B cell (primary cell): ENCODE data around the gene CHST3. TPM values are rescaled to one million over a fixed set of nuclear protein-coding genes. Genes with fewer than 3 reads are reported as not detected.

Source experiments
- ATAC-seq: fragments of 200-7000 bp; cut with Tn5 transposase; one replicate; pipeline ENCODE4 v1.10.0; 2021; ENCODE audit warnings: low read depth, mild to moderate bottlenecking, moderate number of reproducible peaks, moderate library complexity
- CTCF ChIA-PET: fragments of 350-600 bp; sonication (Branson Sonifier 250); formaldehyde crosslinking; loops from one replicate; lab custom pipeline; 2021; ENCODE audit warnings: antibody characterized with exemption, inconsistent platforms; lab: Charles Lee
- POLR2A ChIA-PET: fragments of 350-600 bp; sonication (Branson Sonifier 250); formaldehyde crosslinking; loops from one replicate; lab custom pipeline; 2021; ENCODE audit warnings: antibody characterized with exemption; lab: Charles Lee
- DNase-seq: peaks from one replicate; pipeline ENCODE4 v3.0.0; 2013
- H2AFZ ChIP-seq: 2 replicates; pipeline ENCODE4 v1.6.1; 2012; ENCODE audit warnings: mild to moderate bottlenecking, low read depth, low read length; ENCODE audit not compliant: insufficient read depth, poor library complexity, severe bottlenecking
- H3K27ac ChIP-seq, 2 donors: 1 replicate in 1 of 2; 2 replicates in 1 of 2; pipeline ENCODE4 v1.5.1; 2012 to 2013; ENCODE audit warnings: low read length in 2 of 2, mild to moderate bottlenecking in 2 of 2, moderate library complexity in 1 of 2
- H3K27me3 ChIP-seq, 4 experiments: fragments of 200-600 bp in 1 of 4; sonication (generic) in 1 of 4; replicated peaks in 1 of 4; 1 replicate in 2 of 4; 2 replicates in 2 of 4; pipeline versions ENCODE4 v1.6.1 to v1.7.0; 2013 to 2016; ENCODE audit warnings: low read length in 3 of 4, mild to moderate bottlenecking in 2 of 4, mixed read lengths in 1 of 4, moderate library complexity in 1 of 4; ENCODE audit not compliant: insufficient read depth in 4 of 4, control insufficient read depth in 3 of 4; ENCODE audit errors: control extremely low read depth in 1 of 4
- H3K36me3 ChIP-seq, 2 experiments: replicated peaks in 1 of 2; 1 replicate in 1 of 2; 2 replicates in 1 of 2; pipeline versions ENCODE4 v1.6.1 to v1.7.1; 2013; ENCODE audit warnings: low read length in 1 of 2; ENCODE audit not compliant: insufficient read depth in 2 of 2, control insufficient read depth in 1 of 2; ENCODE audit errors: control extremely low read depth in 1 of 2, extremely low read depth in 1 of 2
- H3K4me1 ChIP-seq, 2 donors: fragments of 200-600 bp in 1 of 2; sonication (generic) in 1 of 2; 1 replicate in 1 of 2; 2 replicates in 1 of 2; pipeline versions ENCODE4 v1.5.1 to v1.6.1; 2013 to 2017; ENCODE audit warnings: low read length in 2 of 2; ENCODE audit not compliant: control insufficient read depth in 2 of 2, insufficient read depth in 2 of 2
- H3K4me2 ChIP-seq: replicated peaks from 2 replicates; pipeline ENCODE3; 2012; ENCODE audit warnings: mild to moderate bottlenecking, low read depth, low read length; ENCODE audit not compliant: poor library complexity, severe bottlenecking
- H3K4me3 ChIP-seq, 5 experiments: fragments of 200-600 bp in 1 of 5; sonication (generic) in 1 of 5; 1 replicate in 3 of 5; 2 replicates in 2 of 5; pipeline versions ENCODE4 v1.5.1 to v1.7.0; 2011 to 2016; ENCODE audit warnings: low read length in 4 of 5, mild to moderate bottlenecking in 4 of 5, low read depth in 2 of 5, control low read depth in 1 of 5, moderate library complexity in 1 of 5; ENCODE audit not compliant: insufficient read depth in 1 of 5; ENCODE audit errors: control extremely low read depth in 1 of 5, extremely low read depth in 1 of 5
- H3K79me2 ChIP-seq: fragments of 200-600 bp; sonication (generic); one replicate; pipeline ENCODE4 v1.6.0; 2016; ENCODE audit warnings: low read length; ENCODE audit not compliant: control insufficient read depth, insufficient read depth
- H3K9ac ChIP-seq: fragments of 200-600 bp; sonication (generic); 2 replicates; pipeline ENCODE4 v1.6.1; 2017; ENCODE audit warnings: mild to moderate bottlenecking, low read length, moderate library complexity
- H3K9me3 ChIP-seq, 3 donors: one replicate each; pipeline versions ENCODE4 v1.6.1 to v1.7.1; 2013; ENCODE audit warnings: low read length in 2 of 3; ENCODE audit not compliant: control insufficient read depth in 2 of 3, insufficient read depth in 1 of 3; ENCODE audit errors: control extremely low read depth in 1 of 3
- H4K20me1 ChIP-seq: 2 replicates; pipeline ENCODE4 v1.6.0; 2012; ENCODE audit warnings: mild to moderate bottlenecking, low read length; ENCODE audit not compliant: insufficient read depth, control insufficient read depth, poor library complexity, severe bottlenecking
- H3K27ac Mint-ChIP-seq: one replicate; pipeline ENCODE4 v1.8.0; 2021; ENCODE audit warnings: mixed read lengths
- H3K27me3 Mint-ChIP-seq: one replicate; pipeline ENCODE4 v1.8.0; 2021; ENCODE audit warnings: mixed read lengths
- H3K4me1 Mint-ChIP-seq: one replicate; pipeline ENCODE4 v1.8.0; 2021; ENCODE audit warnings: mixed read lengths
- H3K4me3 Mint-ChIP-seq: one replicate; pipeline ENCODE4 v1.8.0; 2021; ENCODE audit warnings: mixed read lengths
- H3K9me3 Mint-ChIP-seq: one replicate; pipeline ENCODE4 v1.8.0; 2022; ENCODE audit warnings: mixed read lengths; ENCODE audit not compliant: insufficient read depth
- EZH2 ChIP-seq: IDR thresholded peaks from 2 replicates; pipeline ENCODE4 v1.6.1; 2012; ENCODE audit warnings: borderline replicate concordance, low read depth, mild to moderate bottlenecking, moderate library complexity, low read length; ENCODE audit not compliant: insufficient read depth, poor library complexity, severe bottlenecking
- WGBS: methylation state at CpG from one replicate; pipeline ENCODE4 v1.1.5; 2013; ENCODE audit warnings: missing lambda C conversion rate; ENCODE audit not compliant: insufficient coverage; 5-methylcytosine and 5-hydroxymethylcytosine counted together
- intact Hi-C: fragments of 100-400 bp; cut with micrococcal nuclease; formaldehyde crosslinking; loops from one replicate; pipeline ENCODE4 v1.10.0; 2022
- polyA plus RNA-seq: library from polyadenylated mRNA; depleted of rRNA; stranded (reverse); fragments of >200 nt; gene quantifications from 2 replicates; pipeline ENCODE4 v1.2.3, GENCODE V29; 2012
- total RNA-seq, 2 donors: library from RNA; stranded (reverse); fragments of 120-200 nt in 1 of 2; gene quantifications; 1 replicate in 1 of 2; 2 replicates in 1 of 2; pipeline versions ENCODE4 v1.2.3 to v1.2.4, GENCODE V29; 2013 to 2022
- TF ChIP-seq, protein P1 (sequence below): fragments of 200-600 bp; IDR thresholded peaks from one replicate; pipeline ENCODE4 v1.8.0; 2022; ENCODE audit warnings: antibody characterized with exemption, mild to moderate bottlenecking

CHST3 gene
- total and polyA plus RNA-seq, 2 donors (not counting 1 experiment from before 2014, with no cell fraction given): 0.01 TPM; not detected in 1

DNA sequence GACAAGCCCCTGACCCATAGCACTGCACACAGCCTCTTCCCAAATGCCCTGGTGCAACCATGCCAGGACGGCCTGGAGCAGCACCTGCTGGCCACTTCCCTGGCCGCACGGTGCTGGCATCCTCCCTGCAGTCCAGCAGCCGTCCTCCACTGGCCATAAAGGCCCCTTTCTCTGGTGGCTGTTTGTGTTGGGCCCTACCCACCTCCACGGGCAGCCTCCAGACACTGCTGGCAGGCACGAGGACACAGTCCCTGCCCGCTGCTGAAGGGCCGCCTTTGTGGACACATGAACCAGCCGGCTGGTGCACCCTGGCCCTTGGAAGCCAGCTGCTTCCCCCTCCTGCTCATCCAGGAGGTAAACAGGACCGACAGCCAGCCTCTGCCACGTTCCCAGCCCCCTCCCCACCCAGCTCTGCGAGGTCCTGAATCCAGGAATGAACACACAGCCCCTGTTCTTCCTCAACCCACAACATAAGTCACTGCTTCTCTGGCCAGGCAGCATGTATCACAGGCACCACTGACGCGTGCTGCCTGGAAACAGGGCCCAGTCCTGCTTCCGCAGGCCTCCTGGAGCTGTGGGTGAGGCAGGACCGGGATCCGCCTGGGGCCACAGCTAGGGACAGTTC, 80.3 kb downstream of the CHST3 start:
- Mint-ChIP-seq H3K4me3 (no peak overlapping the region), H3K9me3 (no peaks in the 10 kb centered on the region), H3K27me3 (no peaks in the 10 kb centered on the region), H3K4me1 (no peaks in the 10 kb centered on the region), H3K27ac (no peak overlapping the region)
- TF ChIP-seq EZH2: no peak
- TF ChIP-seq, protein P1, sequence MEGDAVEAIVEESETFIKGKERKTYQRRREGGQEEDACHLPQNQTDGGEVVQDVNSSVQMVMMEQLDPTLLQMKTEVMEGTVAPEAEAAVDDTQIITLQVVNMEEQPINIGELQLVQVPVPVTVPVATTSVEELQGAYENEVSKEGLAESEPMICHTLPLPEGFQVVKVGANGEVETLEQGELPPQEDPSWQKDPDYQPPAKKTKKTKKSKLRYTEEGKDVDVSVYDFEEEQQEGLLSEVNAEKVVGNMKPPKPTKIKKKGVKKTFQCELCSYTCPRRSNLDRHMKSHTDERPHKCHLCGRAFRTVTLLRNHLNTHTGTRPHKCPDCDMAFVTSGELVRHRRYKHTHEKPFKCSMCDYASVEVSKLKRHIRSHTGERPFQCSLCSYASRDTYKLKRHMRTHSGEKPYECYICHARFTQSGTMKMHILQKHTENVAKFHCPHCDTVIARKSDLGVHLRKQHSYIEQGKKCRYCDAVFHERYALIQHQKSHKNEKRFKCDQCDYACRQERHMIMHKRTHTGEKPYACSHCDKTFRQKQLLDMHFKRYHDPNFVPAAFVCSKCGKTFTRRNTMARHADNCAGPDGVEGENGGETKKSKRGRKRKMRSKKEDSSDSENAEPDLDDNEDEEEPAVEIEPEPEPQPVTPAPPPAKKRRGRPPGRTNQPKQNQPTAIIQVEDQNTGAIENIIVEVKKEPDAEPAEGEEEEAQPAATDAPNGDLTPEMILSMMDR: no peak
- Histone ChIP-seq H3K4me1 (no peaks in the 10 kb centered on the region), H3K9ac (no peak overlapping the region), H3K4me3 (no peak overlapping the region), H3K27ac (no peak overlapping the region), H4K20me1 (no peaks in the 10 kb centered on the region), H3K4me2 (no peak overlapping the region), H3K9me3 (peaks cover 0 to 6% (median 1%) of the 10 kb centered on the region in 3 donors), H3K79me2 (no peaks in the 10 kb centered on the region), H3K27me3 (no peaks in the 10 kb centered on the region), H2AFZ (no peak overlapping the region), H3K36me3 (no peaks in the 10 kb centered on the region)
- ChIA-PET CTCF (interaction anchor here (0.6 to 1.0 kb wide), 2 partner anchors 193 to 293 kb away, joined by 4 read pairs; no protein-coding TSS in a partner anchor), POLR2A (no interaction called here)
- DNase-seq (no peak), ATAC-seq (no peak)
- 91% methylated on average over 14 of the region's 17 CpGs for WGBS
- intact Hi-C loops: no loop called here

DNA sequence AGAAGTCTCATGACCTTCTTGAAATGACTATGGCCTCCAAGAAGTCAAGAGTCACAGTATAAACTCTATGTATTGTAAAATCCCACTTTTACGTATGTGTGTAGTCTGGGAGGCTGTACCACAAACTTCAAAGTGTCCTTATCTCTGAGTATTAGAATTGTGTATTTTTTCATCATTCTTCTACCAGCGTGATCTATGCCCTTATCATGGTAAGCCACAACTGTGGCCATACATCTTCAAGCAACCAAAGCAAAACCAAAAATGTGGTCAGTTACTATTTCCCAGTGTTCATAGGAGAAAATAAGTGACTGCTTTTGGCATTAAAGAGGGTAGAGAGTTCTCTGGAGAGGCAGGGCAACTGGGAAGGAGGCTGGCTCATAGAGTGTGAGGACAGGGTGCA, 81.4 kb downstream of the CHST3 start:
- H3K36me3 ChIP-seq: no peaks in the 10 kb centered on the region
- H3K9me3 ChIP-seq: peaks cover 0 to 9% (median 3%) of the 10 kb centered on the region in 3 donors
- H3K9ac ChIP-seq: no peak overlapping the region
- intact Hi-C loops: no loop called here
- no peak overlapping the region for H2AFZ ChIP-seq
- TF ChIP-seq, protein P1: no peak
- Mint-ChIP-seq H3K27me3 (no peaks in the 10 kb centered on the region), H3K4me3 (no peak overlapping the region), H3K4me1 (no peaks in the 10 kb centered on the region), H3K27ac (no peak overlapping the region), H3K9me3 (no peaks in the 10 kb centered on the region)
- CTCF ChIA-PET: interaction anchor here (0.6 to 0.9 kb wide), 2 partner anchors 176 to 292 kb away, joined by 3 read pairs; no protein-coding TSS in a partner anchor
- H4K20me1 ChIP-seq: no peaks in the 10 kb centered on the region
- no CpG with 5 or more reads among the region's 2 CpGs for WGBS
- POLR2A ChIA-PET: no interaction called here
- H3K4me2 ChIP-seq: no peak overlapping the region
- no peaks in the 10 kb centered on the region for H3K27me3 ChIP-seq
- ATAC-seq: no peak
- no peak overlapping the region for H3K4me3 ChIP-seq
- no peaks in the 10 kb centered on the region for H3K79me2 ChIP-seq
- no peak for DNase-seq
- H3K27ac ChIP-seq: no peak overlapping the region
- H3K4me1 ChIP-seq: no peaks in the 10 kb centered on the region
